Neutrophil (primary cell): ENCODE data around the gene KRT14.
"Not testable (repeated sequence)": the region's sequence is repeated elsewhere in the genome, so short reads cannot be mapped to it uniquely, and the experiment has no call there.

ENCODE experiments used
- H3K27ac ChIP-seq: fragments of 200-600 bp; sonication (generic); 2 replicates; pipeline ENCODE4 v1.5.1; 2016; ENCODE audit warnings: mild to moderate bottlenecking, moderate library complexity
- H3K27me3 ChIP-seq: fragments of 200-600 bp; sonication (generic); 2 replicates; pipeline ENCODE4 v1.6.0; 2016; ENCODE audit warnings: mild to moderate bottlenecking
- H3K36me3 ChIP-seq: fragments of 200-600 bp; sonication (generic); 2 replicates; pipeline ENCODE4 v1.5.1; 2017
- H3K4me1 ChIP-seq, 2 experiments: fragments of 200-600 bp in 1 of 2; sonication (generic) in 1 of 2; 1 replicate in 1 of 2; 2 replicates in 1 of 2; pipeline versions ENCODE4 v1.5.1 to v1.6.1; 2013 to 2016; ENCODE audit warnings: low read depth in 1 of 2, low read length in 1 of 2, mild to moderate bottlenecking in 1 of 2, moderate library complexity in 1 of 2; ENCODE audit not compliant: control insufficient read depth in 1 of 2, insufficient read depth in 1 of 2
- H3K4me3 ChIP-seq, 2 experiments: fragments of 200-600 bp in 1 of 2; sonication (generic) in 1 of 2; 1 replicate in 1 of 2; 2 replicates in 1 of 2; pipeline ENCODE4 v1.5.1; 2013 to 2016; ENCODE audit warnings: low read depth in 1 of 2, low read length in 1 of 2, mild to moderate bottlenecking in 1 of 2, moderate library complexity in 1 of 2
- H3K9me3 ChIP-seq: fragments of 200-600 bp; sonication (generic); 2 replicates; pipeline ENCODE4 v1.5.1; 2016
- TF ChIP-seq, protein P1 (sequence below): fragments of 200-600 bp; sonication (generic); IDR thresholded peaks from 2 replicates; pipeline ENCODE4 v1.5.1; 2016; ENCODE audit warnings: antibody characterized with exemption

The KRT14 gene

DNA sequence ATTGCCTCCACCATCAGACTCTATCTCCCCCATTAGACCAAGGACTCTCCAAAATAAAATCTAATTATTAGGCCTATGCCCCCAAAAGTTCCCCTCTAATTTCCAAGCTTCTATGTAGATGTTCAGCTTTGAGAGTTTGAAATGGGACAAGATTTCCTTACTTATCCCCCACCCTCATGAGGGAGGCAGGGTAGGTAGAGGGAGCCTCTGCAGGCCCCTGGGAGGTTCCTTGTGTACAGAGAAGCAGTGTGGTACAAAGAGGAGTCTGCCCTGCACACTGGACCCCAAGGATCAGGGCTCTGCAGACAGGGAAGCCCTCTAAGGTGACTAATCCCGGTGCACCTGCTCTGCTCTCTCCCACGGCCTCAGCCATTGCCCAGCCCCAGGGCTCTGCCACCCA lies 35.2 kb upstream of the KRT14 start:
- TF ChIP-seq, protein P1, sequence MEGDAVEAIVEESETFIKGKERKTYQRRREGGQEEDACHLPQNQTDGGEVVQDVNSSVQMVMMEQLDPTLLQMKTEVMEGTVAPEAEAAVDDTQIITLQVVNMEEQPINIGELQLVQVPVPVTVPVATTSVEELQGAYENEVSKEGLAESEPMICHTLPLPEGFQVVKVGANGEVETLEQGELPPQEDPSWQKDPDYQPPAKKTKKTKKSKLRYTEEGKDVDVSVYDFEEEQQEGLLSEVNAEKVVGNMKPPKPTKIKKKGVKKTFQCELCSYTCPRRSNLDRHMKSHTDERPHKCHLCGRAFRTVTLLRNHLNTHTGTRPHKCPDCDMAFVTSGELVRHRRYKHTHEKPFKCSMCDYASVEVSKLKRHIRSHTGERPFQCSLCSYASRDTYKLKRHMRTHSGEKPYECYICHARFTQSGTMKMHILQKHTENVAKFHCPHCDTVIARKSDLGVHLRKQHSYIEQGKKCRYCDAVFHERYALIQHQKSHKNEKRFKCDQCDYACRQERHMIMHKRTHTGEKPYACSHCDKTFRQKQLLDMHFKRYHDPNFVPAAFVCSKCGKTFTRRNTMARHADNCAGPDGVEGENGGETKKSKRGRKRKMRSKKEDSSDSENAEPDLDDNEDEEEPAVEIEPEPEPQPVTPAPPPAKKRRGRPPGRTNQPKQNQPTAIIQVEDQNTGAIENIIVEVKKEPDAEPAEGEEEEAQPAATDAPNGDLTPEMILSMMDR = no peak
- H3K36me3 ChIP-seq = no peaks in the 10 kb centered on the region
- no peak overlapping the region for H3K4me3 ChIP-seq
- H3K4me1 ChIP-seq = peaks cover 5 to 14% of the 10 kb centered on the region in 2 experiments
- H3K27me3 ChIP-seq = peaks cover 22% of the 10 kb centered on the region
- no peak overlapping the region for H3K27ac ChIP-seq
- no peaks in the 10 kb centered on the region for H3K9me3 ChIP-seq

- H3K9me3 ChIP-seq, H3K36me3 ChIP-seq, H3K27ac ChIP-seq, H3K4me3 ChIP-seq: not testable (repeated sequence)
- Histone ChIP-seq H3K4me1 (peaks cover 5 to 14% of the 10 kb centered on the region in 2 experiments), H3K27me3 (peaks cover 22% of the 10 kb centered on the region)
These were observed 34.7 kb upstream of the KRT14 start for GRCh38 chr17:41621435-41621817.

DNA sequence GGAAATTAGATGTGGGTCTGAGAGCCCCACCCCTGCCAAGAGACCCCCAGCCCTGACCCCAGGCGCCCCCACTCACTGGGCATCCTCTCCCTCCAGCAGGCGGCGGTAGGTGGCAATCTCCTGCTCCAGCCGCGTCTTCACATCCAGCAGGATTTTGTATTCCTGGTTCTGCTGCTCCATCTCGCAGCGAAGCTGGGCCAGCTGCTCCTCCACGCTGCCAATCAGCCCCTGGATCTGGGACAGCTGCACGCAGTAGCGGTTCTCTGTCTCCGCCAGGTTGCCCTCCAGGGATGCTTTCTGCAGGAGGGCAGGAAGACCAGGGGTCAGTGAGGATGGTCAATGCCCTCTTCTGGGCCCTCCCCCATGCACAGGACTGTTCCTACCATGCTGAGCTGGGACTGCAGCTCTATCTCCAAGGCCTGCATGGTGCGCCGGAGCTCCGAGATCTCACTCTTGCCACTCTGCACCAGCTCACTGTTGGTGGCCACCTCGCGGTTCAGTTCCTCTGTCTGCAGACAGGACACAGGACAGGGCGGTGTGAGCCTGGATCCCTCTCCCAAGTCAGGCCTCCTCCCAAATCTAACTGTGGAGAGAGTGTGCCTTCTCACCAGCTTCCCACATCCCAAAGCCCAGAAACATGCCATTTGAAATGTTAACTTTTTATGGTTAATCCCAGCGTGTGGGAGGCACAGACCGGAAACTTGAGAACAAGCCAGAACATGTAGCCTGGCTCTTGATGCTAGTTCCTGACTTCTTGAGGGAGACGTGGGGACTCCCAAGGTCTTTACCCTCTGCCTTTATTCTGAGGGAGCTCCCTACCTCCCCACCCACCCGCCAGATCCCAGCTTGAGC lies 34.1 kb upstream of the KRT14 start:
- no peak overlapping the region for H3K4me3 ChIP-seq
- no peaks in the 10 kb centered on the region for H3K36me3 ChIP-seq
- peaks cover 5 to 14% of the 10 kb centered on the region in 2 experiments for H3K4me1 ChIP-seq
- TF ChIP-seq, protein P1 = no peak
- H3K27me3 ChIP-seq = peaks cover 17% of the 10 kb centered on the region
- no peak overlapping the region for H3K27ac ChIP-seq
- no peaks in the 10 kb centered on the region for H3K9me3 ChIP-seq

DNA sequence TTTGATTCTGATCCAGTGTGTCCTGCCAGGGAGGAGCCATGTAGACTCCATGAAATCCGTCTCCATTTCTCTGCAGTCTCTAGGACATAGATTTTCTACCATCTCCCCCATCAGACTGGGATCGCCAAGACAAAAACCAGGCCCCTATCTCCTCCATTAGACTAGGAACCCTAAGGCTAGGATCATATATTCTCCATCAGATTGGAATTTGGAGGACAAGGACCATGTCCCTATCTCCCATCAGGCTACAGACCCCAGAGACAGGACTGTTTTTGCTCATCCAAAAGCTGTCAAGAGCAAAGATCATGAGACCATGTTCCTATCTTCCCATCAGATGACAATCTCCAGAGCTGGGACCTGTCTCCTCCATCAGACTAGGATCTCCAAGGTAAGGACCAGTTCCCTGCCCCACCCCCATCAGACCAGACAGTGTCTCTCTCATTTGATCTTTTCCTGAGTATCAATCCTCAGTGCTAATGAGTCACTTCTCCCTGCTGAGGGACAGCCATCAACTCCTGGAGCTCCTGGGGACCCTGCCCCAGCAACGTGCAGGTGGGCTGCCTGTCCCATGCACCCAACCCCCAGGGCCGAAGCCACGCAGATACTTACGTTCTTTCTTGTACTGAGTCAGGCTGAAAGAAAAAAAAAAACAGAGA lies 33.4 kb upstream of the KRT14 start:
- H3K36me3 ChIP-seq, H3K4me3 ChIP-seq, H3K27ac ChIP-seq, H3K27me3 ChIP-seq, H3K9me3 ChIP-seq: not testable (repeated sequence)
- H3K4me1 ChIP-seq = peaks cover 5 to 12% of the 10 kb centered on the region in 2 experiments

- TF ChIP-seq, protein P1 = no peak
- Histone ChIP-seq H3K27me3 (peaks cover 1% of the 10 kb centered on the region), H3K9me3 (no peaks in the 10 kb centered on the region), H3K4me3 (no peak overlapping the region), H3K4me1 (peaks cover 0 to 4% of the 10 kb centered on the region in 2 experiments), H3K36me3 (no peaks in the 10 kb centered on the region), H3K27ac (no peak overlapping the region)
These were observed 32.6 kb upstream of the KRT14 start for GRCh38 chr17:41619036-41619926.

- TF ChIP-seq, protein P1 = no peak
- no peak overlapping the region for H3K4me3 ChIP-seq
- no peaks in the 10 kb centered on the region for H3K27me3 ChIP-seq
- H3K4me1 ChIP-seq = no peaks in the 10 kb centered on the region
- H3K9me3 ChIP-seq = no peaks in the 10 kb centered on the region
- no peaks in the 10 kb centered on the region for H3K36me3 ChIP-seq
- no peak overlapping the region for H3K27ac ChIP-seq
These were observed 31.8 kb upstream of the KRT14 start for GRCh38 chr17:41618341-41619035.
